Measurements from ENCODE around the gene BAX.

Gene BAX

GRCh38 chr19:48985711-48986110 lies 31.0 kb downstream of the BAX start:
- DNase-seq (ENCODE audit: low read depth), result no peak

GRCh38 chr19:48986211-48986610 lies 31.5 kb downstream of the BAX start:
- DNase-seq (ENCODE audit: low read depth), result no peak

GRCh38 chr19:48987323-48987722 lies 32.6 kb downstream of the BAX start:
- DNase-seq (ENCODE audit: low read depth), result no peak

GRCh38 chr19:48988286-48988685 lies 33.6 kb downstream of the BAX start:
- no peak for DNase-seq (ENCODE audit: low read depth)

GRCh38 chr19:48988860-48989259 lies 34.2 kb downstream of the BAX start:
- DNase-seq (ENCODE audit: low read depth), result no peak

- DNase-seq (ENCODE audit: low read depth), result no peak
Measured at GRCh38 chr19:48989701-48990291, 35.1 kb downstream of the BAX start.

GRCh38 chr19:48990400-48990799 lies 35.7 kb downstream of the BAX start:
- DNase-seq (ENCODE audit: low read depth), result no peak

GRCh38 chr19:48991011-48991609 lies 36.4 kb downstream of the BAX start:
- no peak for DNase-seq (ENCODE audit: low read depth)

GRCh38 chr19:48991873-48992580 lies 37.4 kb downstream of the BAX start:
- DNase-seq (ENCODE audit: low read depth), result no peak

GRCh38 chr19:48992581-48993174 lies 38.0 kb downstream of the BAX start:
- no peak for DNase-seq (ENCODE audit: low read depth)

- DNase-seq (ENCODE audit: low read depth), result peak; percentile 95
Measured at GRCh38 chr19:48993175-48994034, 38.7 kb downstream of the BAX start, which contains the start of the genes GYS1 and RUVBL2. GYS1 (minus strand) TSS chr19:48993309; CDS start chr19:48993112, 197 bp downstream. RUVBL2 (plus strand) TSS chr19:48993887; CDS start chr19:48993912, 25 bp downstream.

GRCh38 chr19:48994035-48994386 lies 39.3 kb downstream of the BAX start:
- no peak for DNase-seq (ENCODE audit: low read depth)

GRCh38 chr19:48997972-48998371 lies 43.3 kb downstream of the BAX start:
- DNase-seq (ENCODE audit: low read depth), result no peak

GRCh38 chr19:48999481-49000325 lies 45.0 kb downstream of the BAX start:
- DNase-seq (ENCODE audit: low read depth), result no peak

- no peak for DNase-seq (ENCODE audit: low read depth)
Measured at GRCh38 chr19:49004133-49004532, 49.5 kb downstream of the BAX start.

- no peak for DNase-seq (ENCODE audit: low read depth)
Measured at GRCh38 chr19:49004964-49005614, 50.4 kb downstream of the BAX start.

GRCh38 chr19:49006905-49007304 lies 52.2 kb downstream of the BAX start:
- DNase-seq (ENCODE audit: low read depth), result no peak

- no peak for DNase-seq (ENCODE audit: low read depth)
Measured at GRCh38 chr19:49009828-49010227, 55.2 kb downstream of the BAX start.

GRCh38 chr19:49010453-49010852 lies 55.8 kb downstream of the BAX start:
- DNase-seq (ENCODE audit: low read depth), result no peak

- no peak for DNase-seq (ENCODE audit: low read depth)
Measured at GRCh38 chr19:49011194-49011593, 56.5 kb downstream of the BAX start.
